Measurements from ENCODE around the gene COL8A2.

DNA sequence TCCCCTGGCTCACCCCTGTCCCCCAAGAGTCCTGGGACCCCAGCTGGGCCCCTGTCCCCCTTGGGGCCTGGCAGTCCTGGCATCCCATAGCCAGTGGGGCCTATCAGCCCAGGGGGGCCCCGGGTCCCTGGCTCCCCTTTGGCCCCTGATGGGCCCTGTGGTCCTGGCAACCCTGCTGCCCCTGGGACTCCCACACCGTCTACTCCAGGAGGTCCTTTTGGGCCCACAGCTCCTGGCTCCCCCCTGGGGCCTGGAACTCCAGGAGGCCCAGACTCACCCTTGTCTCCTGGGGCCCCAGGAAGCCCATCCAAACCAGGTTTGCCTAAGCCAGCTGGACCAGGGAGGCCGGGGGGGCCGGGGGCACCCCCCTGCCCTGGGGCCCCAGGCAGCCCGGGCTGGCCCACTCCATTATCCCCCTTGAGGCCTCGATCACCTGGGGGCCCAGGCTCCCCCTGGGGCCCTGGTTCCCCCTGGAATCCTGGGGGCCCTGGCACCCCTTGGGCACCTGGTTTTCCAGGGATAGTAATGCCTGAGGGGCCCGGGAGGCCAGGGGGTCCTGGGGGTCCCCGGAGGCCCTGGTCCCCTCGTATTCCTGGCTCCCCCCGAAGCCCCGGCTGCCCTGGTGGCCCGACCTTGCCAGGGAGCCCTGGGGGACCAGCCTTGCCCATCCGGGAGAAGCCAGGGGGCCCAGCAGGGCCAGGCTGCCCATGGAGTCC lies 26.2 kb downstream of the COL8A2 start:
- TF ChIP-seq, protein P1, sequence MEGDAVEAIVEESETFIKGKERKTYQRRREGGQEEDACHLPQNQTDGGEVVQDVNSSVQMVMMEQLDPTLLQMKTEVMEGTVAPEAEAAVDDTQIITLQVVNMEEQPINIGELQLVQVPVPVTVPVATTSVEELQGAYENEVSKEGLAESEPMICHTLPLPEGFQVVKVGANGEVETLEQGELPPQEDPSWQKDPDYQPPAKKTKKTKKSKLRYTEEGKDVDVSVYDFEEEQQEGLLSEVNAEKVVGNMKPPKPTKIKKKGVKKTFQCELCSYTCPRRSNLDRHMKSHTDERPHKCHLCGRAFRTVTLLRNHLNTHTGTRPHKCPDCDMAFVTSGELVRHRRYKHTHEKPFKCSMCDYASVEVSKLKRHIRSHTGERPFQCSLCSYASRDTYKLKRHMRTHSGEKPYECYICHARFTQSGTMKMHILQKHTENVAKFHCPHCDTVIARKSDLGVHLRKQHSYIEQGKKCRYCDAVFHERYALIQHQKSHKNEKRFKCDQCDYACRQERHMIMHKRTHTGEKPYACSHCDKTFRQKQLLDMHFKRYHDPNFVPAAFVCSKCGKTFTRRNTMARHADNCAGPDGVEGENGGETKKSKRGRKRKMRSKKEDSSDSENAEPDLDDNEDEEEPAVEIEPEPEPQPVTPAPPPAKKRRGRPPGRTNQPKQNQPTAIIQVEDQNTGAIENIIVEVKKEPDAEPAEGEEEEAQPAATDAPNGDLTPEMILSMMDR (IDR thresholded peaks at IDR 0.05): no peak
- TF ChIP-seq POLR2A (IDR thresholded peaks at IDR 0.05): no peak

Data from body of pancreas (tissue), 4 donors.